Middle frontal gyrus (tissue), 1 donor: ENCODE data around the gene ZFP36L1.

Experiments
- DNase-seq: peaks from one replicate; pipeline ENCODE4 v3.0.0-alpha.2; 2015; ENCODE audit warnings: low spot score; ENCODE audit errors: extremely low spot score

Gene ZFP36L1, protein sequence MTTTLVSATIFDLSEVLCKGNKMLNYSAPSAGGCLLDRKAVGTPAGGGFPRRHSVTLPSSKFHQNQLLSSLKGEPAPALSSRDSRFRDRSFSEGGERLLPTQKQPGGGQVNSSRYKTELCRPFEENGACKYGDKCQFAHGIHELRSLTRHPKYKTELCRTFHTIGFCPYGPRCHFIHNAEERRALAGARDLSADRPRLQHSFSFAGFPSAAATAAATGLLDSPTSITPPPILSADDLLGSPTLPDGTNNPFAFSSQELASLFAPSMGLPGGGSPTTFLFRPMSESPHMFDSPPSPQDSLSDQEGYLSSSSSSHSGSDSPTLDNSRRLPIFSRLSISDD

DNA sequence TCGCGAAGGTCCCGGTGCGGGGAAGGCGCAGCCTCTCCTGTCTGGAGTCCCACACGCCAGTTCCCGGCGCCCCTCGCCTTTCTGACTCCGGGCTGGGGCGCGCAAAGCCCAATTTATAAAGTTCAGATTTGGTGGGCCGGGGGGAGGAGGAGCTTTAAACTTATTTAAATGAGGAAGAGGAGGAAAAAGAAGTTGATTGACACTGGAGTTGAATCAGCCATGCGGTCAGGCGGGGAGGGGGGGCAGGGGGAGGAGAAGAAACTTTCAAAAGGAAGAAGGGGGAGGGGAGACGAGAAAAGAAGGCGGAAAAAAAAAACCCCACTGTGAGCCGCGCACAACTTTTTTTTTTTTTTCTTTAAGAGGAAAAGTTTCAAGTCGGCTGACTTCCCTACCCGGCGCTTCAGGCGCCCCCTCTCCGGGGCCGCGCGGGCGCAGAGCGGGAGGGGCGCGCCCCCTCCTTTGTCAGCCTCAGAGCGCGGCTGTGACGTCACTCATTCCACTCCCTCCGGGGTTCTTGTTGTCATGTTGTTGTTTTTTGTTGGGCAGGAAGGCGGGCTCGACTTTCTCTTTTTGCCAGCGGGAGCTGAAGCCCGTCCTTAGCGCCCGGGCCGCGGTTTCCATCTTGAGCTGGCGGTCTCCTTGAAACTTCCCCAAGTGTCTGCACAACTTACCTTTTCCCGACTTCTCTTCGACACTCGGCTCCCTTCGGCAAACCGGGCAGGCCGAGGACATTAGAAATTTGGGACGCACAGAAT lies at the start of gene ZFP36L1:
ZFP36L1 (minus strand) TSS at position 89 of the 755 bp plus-strand sequence. CDS start 129 bp downstream, outside the sequence.
- no peak for DNase-seq

DNA sequence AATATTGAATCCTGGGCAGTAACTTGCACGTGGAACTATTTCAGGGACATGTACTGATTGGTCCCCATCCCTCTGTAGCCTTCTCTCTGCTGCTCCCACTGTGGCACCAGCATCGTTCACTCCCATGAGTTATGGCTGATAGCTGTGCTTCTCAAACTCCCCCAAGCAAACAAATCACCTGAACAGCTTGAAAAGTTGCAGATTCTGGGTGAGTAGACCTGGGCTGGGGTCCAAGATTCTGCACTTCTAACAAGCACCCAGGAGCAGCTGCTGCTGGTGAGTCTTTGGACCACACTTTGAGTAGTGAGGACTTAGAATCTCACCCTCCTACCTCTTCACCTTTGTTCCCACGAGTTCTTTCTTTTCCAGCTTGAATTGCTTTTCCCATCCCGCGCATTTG lies 49.4 kb upstream of the ZFP36L1 start:
- no peak for DNase-seq

GRCh38 chr14:68841016-68841809 lies 48.3 kb upstream of the ZFP36L1 start:
- no peak for DNase-seq

GRCh38 chr14:68840454-68840853 lies 47.6 kb upstream of the ZFP36L1 start:
- DNase-seq, result no peak

- DNase-seq, result no peak
Measured at GRCh38 chr14:68836082-68836481, 43.2 kb upstream of the ZFP36L1 start.

GRCh38 chr14:68834816-68835215 lies 41.9 kb upstream of the ZFP36L1 start:
- no peak for DNase-seq

DNA sequence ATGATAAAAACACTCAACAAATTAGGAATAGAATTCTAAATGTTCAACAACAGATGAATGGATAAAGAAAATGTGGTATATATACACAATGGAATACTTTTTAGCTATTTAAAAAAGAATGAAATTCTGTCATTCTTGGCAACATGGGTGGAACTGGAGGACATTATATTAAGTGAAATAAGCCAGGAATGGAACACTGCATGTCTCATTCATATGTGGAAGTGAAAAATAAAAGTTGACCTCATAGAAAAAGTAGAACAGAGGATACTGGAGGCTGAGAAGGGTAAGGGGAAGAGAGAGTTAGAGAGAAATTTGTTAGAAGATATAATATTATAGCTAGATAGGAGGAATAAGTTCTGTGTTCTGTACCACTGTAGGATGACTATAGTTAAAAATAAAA lies 35.8 kb upstream of the ZFP36L1 start:
- no peak for DNase-seq

- DNase-seq, result no peak
Measured at GRCh38 chr14:68825729-68826128, 32.9 kb upstream of the ZFP36L1 start.

- no peak for DNase-seq
Measured at GRCh38 chr14:68824517-68825347, 31.9 kb upstream of the ZFP36L1 start.

- no peak for DNase-seq
Measured at GRCh38 chr14:68824207-68824516, 31.3 kb upstream of the ZFP36L1 start.

DNA sequence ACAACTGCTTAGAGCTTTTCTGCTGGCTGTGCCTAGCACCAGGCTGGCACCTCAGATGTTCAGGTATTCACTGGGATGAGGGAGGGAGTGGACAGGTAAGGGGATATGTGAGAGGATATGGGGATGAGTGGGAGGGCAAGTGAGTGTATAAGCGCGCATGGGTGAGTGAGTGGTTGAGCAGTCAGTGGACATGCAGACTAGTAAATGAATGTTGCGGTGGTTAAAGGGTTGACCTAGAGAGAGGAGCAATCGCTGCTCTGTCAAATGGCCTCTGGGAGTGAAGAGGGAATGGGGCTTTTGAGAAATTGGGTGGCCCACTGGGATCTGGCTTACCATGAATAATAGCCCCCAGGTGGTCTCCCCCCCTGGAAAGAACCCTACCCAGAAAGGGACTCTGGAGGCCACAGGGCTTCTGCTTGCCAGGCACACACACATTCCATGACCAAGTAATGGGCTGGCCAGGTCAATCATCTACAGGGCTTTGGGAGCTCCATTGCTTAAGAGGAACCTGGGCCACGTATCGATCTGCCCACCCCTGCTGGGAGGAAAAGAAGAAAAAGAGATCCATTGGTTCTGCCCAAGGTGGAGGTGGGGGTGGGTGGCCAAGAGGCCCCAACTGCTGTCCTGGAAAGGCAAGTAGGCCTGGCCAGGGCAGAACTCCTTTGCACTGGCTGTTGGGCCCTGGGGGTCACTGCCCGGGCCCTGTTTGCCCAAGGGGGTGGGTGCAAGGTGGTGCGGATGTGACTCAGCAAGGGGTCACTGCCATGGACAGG lies 30.8 kb upstream of the ZFP36L1 start:
- no peak for DNase-seq

DNA sequence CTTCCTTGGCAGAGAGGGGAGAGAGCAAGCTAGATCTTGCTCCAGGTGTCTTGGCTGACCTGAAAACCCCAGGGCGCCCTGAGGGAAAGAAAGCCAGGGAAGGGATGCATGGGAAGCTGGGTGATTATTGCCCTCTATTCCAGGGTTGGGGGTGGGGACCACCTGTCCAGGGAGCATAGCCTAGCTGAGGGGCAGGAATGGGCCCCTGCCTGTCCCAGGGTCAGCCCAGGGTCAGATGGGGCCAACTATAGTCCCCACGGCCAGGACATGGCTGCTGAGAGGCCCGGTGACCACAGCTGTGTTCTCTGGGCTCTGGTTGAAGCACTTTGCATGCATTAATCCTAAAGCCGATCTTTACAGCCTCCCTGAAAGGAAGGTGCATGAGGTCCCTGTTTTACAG lies 30.1 kb upstream of the ZFP36L1 start:
- no peak for DNase-seq

GRCh38 chr14:68822132-68822651 lies 29.3 kb upstream of the ZFP36L1 start:
- no peak for DNase-seq

GRCh38 chr14:68820999-68821683 lies 28.3 kb upstream of the ZFP36L1 start:
- DNase-seq, result no peak

- DNase-seq, result no peak
Measured at GRCh38 chr14:68820536-68820935, 27.7 kb upstream of the ZFP36L1 start.

DNA sequence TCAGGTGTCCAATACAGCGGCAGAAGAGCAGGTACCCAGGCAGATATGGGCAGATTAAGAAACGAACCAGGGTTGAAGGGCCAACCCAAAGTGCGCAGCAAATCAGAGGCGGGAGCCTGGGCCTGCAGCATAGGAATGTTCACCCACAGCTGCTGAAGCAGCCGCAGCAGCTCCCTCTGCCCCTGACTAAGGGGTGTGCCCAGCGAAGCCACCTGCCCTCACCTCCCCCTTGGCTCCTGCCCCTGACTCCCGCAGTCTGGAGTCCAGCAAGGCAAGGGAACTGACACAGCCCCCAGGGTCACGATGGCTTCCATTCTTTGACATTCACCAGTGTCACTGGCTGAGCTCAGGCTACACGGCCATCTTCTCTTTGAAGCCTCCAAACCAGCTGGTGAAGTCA lies 27.3 kb upstream of the ZFP36L1 start:
- DNase-seq, result no peak

DNA sequence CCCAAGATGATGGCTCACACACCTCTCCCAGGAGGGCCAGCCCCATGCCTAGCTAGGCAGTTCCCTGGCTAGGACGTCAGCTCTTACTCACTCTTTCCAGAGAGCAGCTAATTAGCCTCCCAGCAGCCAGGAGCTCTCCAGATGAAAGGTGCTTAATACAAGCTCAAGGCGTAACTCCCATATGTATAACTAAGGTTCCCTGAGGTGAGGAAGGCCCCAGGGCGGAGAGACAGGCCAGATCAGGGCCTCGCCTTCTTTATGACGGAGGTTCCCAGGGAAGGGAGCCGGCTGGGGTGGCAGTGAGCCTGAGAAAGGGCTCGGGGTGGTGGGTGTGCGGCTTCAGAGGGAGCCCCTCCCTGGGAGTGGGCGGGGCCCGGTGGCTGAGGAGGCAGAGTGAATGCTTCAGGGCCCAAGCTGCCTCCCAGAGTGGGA lies 26.4 kb upstream of the ZFP36L1 start:
- DNase-seq, result no peak

- no peak for DNase-seq
Measured at GRCh38 chr14:68817506-68818212, 24.8 kb upstream of the ZFP36L1 start.

DNA sequence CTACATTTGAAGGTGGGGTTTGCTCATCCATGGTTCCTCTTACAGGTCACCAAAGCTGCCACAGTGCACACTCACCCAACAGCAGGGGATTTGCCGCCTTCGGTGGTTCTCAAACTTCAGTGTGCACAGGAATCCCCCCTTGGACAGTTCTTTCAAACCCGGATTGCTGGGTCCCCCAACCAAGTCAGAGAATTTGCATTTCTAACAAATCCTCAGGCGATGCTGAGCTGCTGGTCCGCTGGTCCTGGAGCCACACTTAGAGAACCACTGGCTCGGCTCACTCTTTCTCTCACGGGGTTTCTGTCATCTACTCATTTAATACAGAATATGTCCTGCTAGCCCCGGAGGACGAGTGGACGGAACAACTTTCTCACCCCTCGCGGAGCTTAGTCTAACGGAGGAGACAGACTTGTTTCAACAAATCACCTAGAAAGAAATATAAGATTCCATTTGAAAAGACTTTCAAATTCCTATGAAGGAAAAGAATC lies 24.1 kb upstream of the ZFP36L1 start:
- DNase-seq, result no peak
